ENCODE measurements around the gene GPR132. TPM values are rescaled to one million over a fixed set of nuclear protein-coding genes. Genes with fewer than 3 reads are reported as not detected.
A peak's percentile ranks its signal among the peaks of the same experiment; 100 is the strongest.

The GPR132 gene
- total RNA-seq, 1 experiment from 2014 or later: 1.4 TPM

- CTCF ChIA-PET: no interaction called here
- DNase-seq: no peak
- no peak for TF ChIP-seq CTCF (IDR thresholded peaks at IDR 0.05; ENCODE audit: unreplicated experiment)
- Mint-ChIP-seq H3K27me3 (ENCODE audit: unreplicated experiment) (no peaks in the 10 kb centered on the region), H3K4me1 (ENCODE audit: low read depth, unreplicated experiment) (peaks cover 16% of the 10 kb centered on the region), H3K9me3 (ENCODE audit: low read depth, unreplicated experiment) (no peaks in the 10 kb centered on the region), H3K4me3 (ENCODE audit: low read depth, unreplicated experiment) (no peak overlapping the region), H3K36me3 (ENCODE audit: insufficient read depth, unreplicated experiment) (peaks cover 40% of the 10 kb centered on the region), H3K27ac (ENCODE audit: unreplicated experiment) (no peak overlapping the region)
- no TSS peak for BruUV-seq (replicated peaks)
- intact Hi-C loops (cut with micrococcal nuclease; ENCODE audit: unreplicated experiment): no loop called here
These were observed 15.3 kb downstream of the GPR132 start for GRCh38 chr14:105049753-105050550.

- Mint-ChIP-seq H3K4me1 (ENCODE audit: low read depth, unreplicated experiment) (peaks cover 16% of the 10 kb centered on the region), H3K9me3 (ENCODE audit: low read depth, unreplicated experiment) (no peaks in the 10 kb centered on the region), H3K4me3 (ENCODE audit: low read depth, unreplicated experiment) (no peak overlapping the region), H3K27me3 (ENCODE audit: unreplicated experiment) (no peaks in the 10 kb centered on the region), H3K27ac (ENCODE audit: unreplicated experiment) (no peak overlapping the region), H3K36me3 (ENCODE audit: insufficient read depth, unreplicated experiment) (peaks cover 57% of the 10 kb centered on the region)
- intact Hi-C loops (cut with micrococcal nuclease; ENCODE audit: unreplicated experiment): no loop called here
- TF ChIP-seq CTCF (IDR thresholded peaks at IDR 0.05; ENCODE audit: unreplicated experiment): no peak
- CTCF ChIA-PET: no interaction called here
- DNase-seq: no peak
- BruUV-seq (replicated peaks): no TSS peak
These were observed 17.8 kb downstream of the GPR132 start for GRCh38 chr14:105047283-105048016.

GRCh38 chr14:105046891-105047282 is 18.3 kb downstream of the GPR132 start:
- intact Hi-C loops (cut with micrococcal nuclease; ENCODE audit: unreplicated experiment): no loop called here
- no peak overlapping the region for H3K4me3 Mint-ChIP-seq (ENCODE audit: low read depth, unreplicated experiment)
- CTCF ChIA-PET: no interaction called here
- no peak overlapping the region for H3K27ac Mint-ChIP-seq (ENCODE audit: unreplicated experiment)
- no peaks in the 10 kb centered on the region for H3K27me3 Mint-ChIP-seq (ENCODE audit: unreplicated experiment)
- BruUV-seq (replicated peaks): no TSS peak
- no peak for DNase-seq
- H3K4me1 Mint-ChIP-seq (ENCODE audit: low read depth, unreplicated experiment): peaks cover 12% of the 10 kb centered on the region
- TF ChIP-seq CTCF (IDR thresholded peaks at IDR 0.05; ENCODE audit: unreplicated experiment): no peak
- H3K9me3 Mint-ChIP-seq (ENCODE audit: low read depth, unreplicated experiment): no peaks in the 10 kb centered on the region
- H3K36me3 Mint-ChIP-seq (ENCODE audit: insufficient read depth, unreplicated experiment): peaks cover 62% of the 10 kb centered on the region

GRCh38 chr14:105045710-105046326 is 19.4 kb downstream of the GPR132 start:
- CTCF ChIA-PET: interaction anchor here (0.7 kb wide), 1 partner anchor 11 kb away, joined by 4 read pairs; no protein-coding TSS in a partner anchor
- H3K36me3 Mint-ChIP-seq (ENCODE audit: insufficient read depth, unreplicated experiment): peaks cover 61% of the 10 kb centered on the region
- no TSS peak for BruUV-seq (replicated peaks)
- DNase-seq: no peak
- H3K4me3 Mint-ChIP-seq (ENCODE audit: low read depth, unreplicated experiment): no peak overlapping the region
- H3K27me3 Mint-ChIP-seq (ENCODE audit: unreplicated experiment): no peaks in the 10 kb centered on the region
- H3K27ac Mint-ChIP-seq (ENCODE audit: unreplicated experiment): no peak overlapping the region
- intact Hi-C loops (cut with micrococcal nuclease; ENCODE audit: unreplicated experiment): no loop called here
- peaks cover 1% of the 10 kb centered on the region for H3K4me1 Mint-ChIP-seq (ENCODE audit: low read depth, unreplicated experiment)
- no peaks in the 10 kb centered on the region for H3K9me3 Mint-ChIP-seq (ENCODE audit: low read depth, unreplicated experiment)
- peak; percentile 52 for TF ChIP-seq CTCF (IDR thresholded peaks at IDR 0.05; ENCODE audit: unreplicated experiment)
